Esophagus squamous epithelium (tissue), 5 donors: ENCODE measurements around the gene BLOC1S3. TPM values are rescaled to one million over a fixed set of nuclear protein-coding genes. Genes with fewer than 3 reads are reported as not detected.
"Not testable (repeated sequence)": the region's sequence is repeated elsewhere in the genome, so short reads cannot be mapped to it uniquely, and the experiment has no call there.

ENCODE experiments used
- DNase-seq: peaks from one replicate; lab custom pipeline; 2025; lab: John Stamatoyannopoulos, UW
- H3K27ac ChIP-seq, 4 donors: fragments of 200-600 bp; sonication (generic); one replicate each; pipeline ENCODE4 v1.5.1; 2016 to 2019; ENCODE audit warnings: mild to moderate bottlenecking in 1 of 4
- H3K27me3 ChIP-seq, 4 donors: fragments of 200-600 bp; sonication (generic); 1 replicate in 3 of 4; 2 replicates in 1 of 4; pipeline versions ENCODE4 v1.5.1 to v1.6.0; 2017 to 2021; ENCODE audit warnings: antibody characterized with exemption in 1 of 4
- H3K36me3 ChIP-seq, 3 donors: fragments of 200-600 bp; sonication (generic); one replicate each; pipeline ENCODE4 v1.5.1; 2016 to 2019
- H3K4me1 ChIP-seq, 3 donors: fragments of 200-600 bp; sonication (generic); one replicate each; pipeline ENCODE4 v1.5.1; 2017 to 2019
- H3K4me3 ChIP-seq, 4 donors: fragments of 200-600 bp; sonication (generic); 1 replicate in 3 of 4; 2 replicates in 1 of 4; pipeline ENCODE4 v1.5.1; 2016 to 2019; ENCODE audit warnings: mild to moderate bottlenecking in 2 of 4, moderate library complexity in 1 of 4
- H3K9me3 ChIP-seq, 3 donors: fragments of 200-600 bp; sonication (generic); one replicate each; pipeline ENCODE4 v1.5.1; 2016 to 2019
- CTCF ChIP-seq, 6 experiments: fragments of 450-650 bp in 4 of 6; fragments of 200-600 bp in 2 of 6; sonication (generic) in 2 of 6; IDR thresholded peaks; one replicate each; pipeline ENCODE4 v1.5.1; 2016 to 2019; ENCODE audit warnings: antibody characterized with exemption in 6 of 6, mild to moderate bottlenecking in 4 of 6, moderate library complexity in 4 of 6
- POLR2A ChIP-seq, 4 donors: fragments of 450-650 bp; IDR thresholded peaks; one replicate each; pipeline ENCODE4 v1.6.1; 2017; ENCODE audit warnings: antibody characterized with exemption in 4 of 4, mild to moderate bottlenecking in 4 of 4, moderate library complexity in 3 of 4
- WGBS, 2 donors: methylation state at CpG; one replicate each; pipeline ENCODE4 v1.1.5; 2018; 5-methylcytosine and 5-hydroxymethylcytosine counted together
- intact Hi-C: fragments of 100-400 bp; cut with DNase I; formaldehyde crosslinking; loops from one replicate; pipeline ENCODE4 v1.15.0; 2022
- total RNA-seq, 4 donors: library from RNA; depleted of rRNA; stranded (reverse); fragments of >200 nt; gene quantifications; one replicate each; pipeline ENCODE4 v1.1.0, GENCODE V29; 2016
- donor health status: DM: yes; HTN: yes; CAD: no.

Gene BLOC1S3
- total RNA-seq, 4 donors from 2014 or later: 7.9 to 18.4 (median 10.4) TPM

- intact Hi-C loops: no loop called here
- DNase-seq: no peak
- TF ChIP-seq POLR2A (IDR thresholded peaks at IDR 0.05) (no peak), CTCF (IDR thresholded peaks at IDR 0.05) (no peak)
- no peaks in the 10 kb centered on the region for H3K9me3 ChIP-seq
- peaks cover 0 to 99% (median 0%) of the 10 kb centered on the region in 4 donors for H3K27me3 ChIP-seq
- 57 to 66% methylated on average over 4 of the region's 4 CpGs for WGBS, 2 donors
- no peaks in the 10 kb centered on the region for H3K36me3 ChIP-seq
- no peak overlapping the region for H3K27ac ChIP-seq
- H3K4me1 ChIP-seq: peaks cover 0 to 31% (median 13%) of the 10 kb centered on the region in 3 donors
- no peak overlapping the region for H3K4me3 ChIP-seq
Measured at GRCh38 chr19:45218426-45218825, 39.8 kb downstream of the BLOC1S3 start.

- TF ChIP-seq CTCF (IDR thresholded peaks at IDR 0.05): no peak
- TF ChIP-seq POLR2A (IDR thresholded peaks at IDR 0.05): no peak
- 55 to 74% methylated on average over 9 to 12 of the region's 18 CpGs for WGBS, 2 donors
- H3K27me3 ChIP-seq: peaks cover 0 to 97% (median 0%) of the 10 kb centered on the region in 4 donors
Measured at GRCh38 chr19:45218911-45219743, 40.5 kb downstream of the BLOC1S3 start.

GRCh38 chr19:45222724-45223123, 44.1 kb downstream of the BLOC1S3 start:
- peaks cover 0 to 74% (median 0%) of the 10 kb centered on the region in 4 donors for H3K27me3 ChIP-seq
- intact Hi-C loops: no loop called here
- no peak overlapping the region for H3K4me3 ChIP-seq
- WGBS, 2 donors: 94 to 95% methylated on average over 5 to 6 of the region's 6 CpGs
- no peak for DNase-seq
- peaks cover 0 to under 1% (median 0%) of the 10 kb centered on the region in 3 donors for H3K4me1 ChIP-seq
- no peaks in the 10 kb centered on the region for H3K36me3 ChIP-seq
- TF ChIP-seq POLR2A (IDR thresholded peaks at IDR 0.05) (no peak), CTCF (IDR thresholded peaks at IDR 0.05) (no peak)
- H3K9me3 ChIP-seq: no peaks in the 10 kb centered on the region
- no peak overlapping the region for H3K27ac ChIP-seq

More at GRCh38 chr19:45218911-45219743, 40.5 kb downstream of the BLOC1S3 start:
- intact Hi-C loops: no loop called here
- H3K4me3 ChIP-seq: no peak overlapping the region
- DNase-seq: no peak
- H3K4me1 ChIP-seq: peaks cover 0 to 31% (median 13%) of the 10 kb centered on the region in 3 donors
- no peak overlapping the region for H3K27ac ChIP-seq
- H3K36me3 ChIP-seq: no peaks in the 10 kb centered on the region
- no peaks in the 10 kb centered on the region for H3K9me3 ChIP-seq

- Histone ChIP-seq H3K4me3 (no peak overlapping the region), H3K9me3 (no peaks in the 10 kb centered on the region), H3K27me3 (peaks cover 0 to 67% (median 0%) of the 10 kb centered on the region in 4 donors), H3K36me3 (no peaks in the 10 kb centered on the region), H3K27ac (no peak overlapping the region), H3K4me1 (no peaks in the 10 kb centered on the region)
- intact Hi-C loops: no loop called here
- DNase-seq: no peak
- TF ChIP-seq POLR2A (IDR thresholded peaks at IDR 0.05): no peak
- no peak for TF ChIP-seq CTCF (IDR thresholded peaks at IDR 0.05)
- WGBS, 2 donors: 65 to 70% methylated on average over 4 to 5 of the region's 5 CpGs
Measured at GRCh38 chr19:45223879-45224278, 45.3 kb downstream of the BLOC1S3 start.

GRCh38 chr19:45224645-45225044, 46.1 kb downstream of the BLOC1S3 start:
- intact Hi-C loops: no loop called here

GRCh38 chr19:45229056-45229455, 50.5 kb downstream of the BLOC1S3 start:
- H3K4me3 ChIP-seq, intact Hi-C loops, H3K27ac ChIP-seq, DNase-seq, H3K9me3 ChIP-seq, H3K36me3 ChIP-seq: not testable (repeated sequence)
- Histone ChIP-seq H3K4me1 (peaks cover 0 to 18% (median 4%) of the 10 kb centered on the region in 3 donors), H3K27me3 (peaks cover 0 to 36% (median 0%) of the 10 kb centered on the region in 4 donors)
- 95 to 97% methylated on average over 2 of the region's 2 CpGs for WGBS, 2 donors

More at GRCh38 chr19:45224645-45225044, 46.1 kb downstream of the BLOC1S3 start:
- WGBS, 2 donors: 20% methylated on average over 1 of the region's 11 CpGs; no CpG with 5 or more reads in 1 of the 2 donors
- no peak overlapping the region for H3K27ac ChIP-seq
- H3K9me3 ChIP-seq: no peaks in the 10 kb centered on the region
- no peaks in the 10 kb centered on the region for H3K36me3 ChIP-seq
- H3K4me3 ChIP-seq: no peak overlapping the region
- H3K4me1 ChIP-seq: no peaks in the 10 kb centered on the region
- H3K27me3 ChIP-seq: peaks cover 0 to 60% (median 0%) of the 10 kb centered on the region in 4 donors
- no peak for TF ChIP-seq CTCF (IDR thresholded peaks at IDR 0.05)
- TF ChIP-seq POLR2A (IDR thresholded peaks at IDR 0.05): no peak
- DNase-seq: no peak
